H1 (cell line): ENCODE results near the gene PIGS. TPM values are rescaled to one million over a fixed set of nuclear protein-coding genes. Genes with fewer than 3 reads are reported as not detected.

Experiments used
- CTCF ChIA-PET: fragments of 300-600 bp; sonication (Branson Sonifier 250); formaldehyde crosslinking; loops from one replicate; lab custom pipeline; 2021; ENCODE audit not compliant: partially characterized antibody; lab: Charles Lee
- POLR2A ChIA-PET: fragments of 300-600 bp; sonication (Branson Sonifier 250); formaldehyde crosslinking; loops from one replicate; lab custom pipeline; 2021; ENCODE audit warnings: inconsistent platforms; ENCODE audit not compliant: partially characterized antibody; lab: Charles Lee
- DNase-seq, 2 experiments: peaks; one replicate each; pipeline versions ENCODE4 v3.0.0 to v3.0.0-alpha.2; 2010 to 2022; ENCODE audit warnings: low spot score in 2 of 2, low read depth in 1 of 2, mixed read lengths in 1 of 2
- FAIRE-seq: peaks from 2 replicates; lab custom pipeline; 2011; peaks lifted over from hg19 to GRCh38; lab: Jason Lieb, UNC
- H2AFZ ChIP-seq: 2 replicates; pipeline ENCODE4 v1.8.1; 2012; ENCODE audit warnings: low read length, inconsistent platforms
- H2AK5ac ChIP-seq: 2 replicates; pipeline ENCODE4 v1.6.1; 2013; ENCODE audit warnings: low read depth, low read length
- H2BK120ac ChIP-seq: replicated peaks from 2 replicates; pipeline ENCODE3; 2013; ENCODE audit warnings: low read depth, low read length, inconsistent platforms
- H2BK12ac ChIP-seq: 2 replicates; pipeline ENCODE4 v1.6.1; 2013; ENCODE audit warnings: low read depth, low read length
- H2BK15ac ChIP-seq: 2 replicates; pipeline ENCODE4 v1.6.1; 2013; ENCODE audit warnings: low read length
- H2BK20ac ChIP-seq: 2 replicates; pipeline ENCODE4 v1.6.1; 2013; ENCODE audit warnings: low read length
- H2BK5ac ChIP-seq: 2 replicates; pipeline ENCODE4 v1.6.1; 2013; ENCODE audit warnings: low read depth, low read length
- H3K14ac ChIP-seq: 2 replicates; pipeline ENCODE4 v1.6.1; 2013; ENCODE audit warnings: inconsistent platforms; ENCODE audit not compliant: insufficient read length
- H3K18ac ChIP-seq: 2 replicates; pipeline ENCODE4 v1.6.1; 2013; ENCODE audit warnings: low read length; ENCODE audit errors: extremely low read depth
- H3K23ac ChIP-seq: 2 replicates; pipeline ENCODE4 v1.6.1; 2013; ENCODE audit warnings: inconsistent platforms; ENCODE audit not compliant: insufficient read length
- H3K23me2 ChIP-seq: 2 replicates; pipeline ENCODE4 v1.6.1; 2013; ENCODE audit warnings: low read depth, low read length
- H3K27ac ChIP-seq: 2 replicates; pipeline ENCODE4 v1.6.1; 2011; ENCODE audit warnings: low read depth, low read length, inconsistent platforms
- H3K27me3 ChIP-seq, 4 experiments: replicated peaks in 1 of 4; 1 replicate in 1 of 4; 2 replicates in 3 of 4; pipeline versions ENCODE4 v1.6.1 to v1.8.1; 2011 to 2013; ENCODE audit warnings: low read length in 3 of 4, mild to moderate bottlenecking in 3 of 4, inconsistent platforms in 2 of 4, mixed read lengths in 2 of 4, moderate library complexity in 1 of 4; ENCODE audit not compliant: control insufficient read depth in 3 of 4, insufficient read depth in 3 of 4; ENCODE audit errors: extremely low read depth in 1 of 4
- H3K36me3 ChIP-seq, 4 experiments: 2 replicates each; pipeline versions ENCODE4 v1.6.1 to v1.8.1; 2011 to 2013; ENCODE audit warnings: mild to moderate bottlenecking in 4 of 4, low read length in 3 of 4, moderate library complexity in 2 of 4, control low read depth in 1 of 4, inconsistent platforms in 1 of 4; ENCODE audit not compliant: insufficient read depth in 4 of 4, control insufficient read depth in 2 of 4
- H3K4ac ChIP-seq: replicated peaks from 2 replicates; pipeline ENCODE3; 2013; ENCODE audit warnings: low read length, low read depth, mixed read lengths, inconsistent platforms; ENCODE audit not compliant: insufficient read length
- H3K4me1 ChIP-seq, 4 experiments: replicated peaks in 1 of 4; 1 replicate in 1 of 4; 2 replicates in 3 of 4; pipeline versions ENCODE4 v1.6.1 to v1.8.1; 2011 to 2013; ENCODE audit warnings: low read length in 3 of 4, inconsistent platforms in 2 of 4, mixed read lengths in 1 of 4; ENCODE audit not compliant: insufficient read depth in 4 of 4, control insufficient read depth in 3 of 4
- H3K4me2 ChIP-seq, 2 experiments: 2 replicates each; pipeline versions ENCODE4 v1.6.1 to v1.8.1; 2011 to 2013; ENCODE audit warnings: low read depth in 2 of 2, low read length in 2 of 2, control low read depth in 1 of 2, inconsistent platforms in 1 of 2, mild to moderate bottlenecking in 1 of 2; ENCODE audit not compliant: insufficient read depth in 1 of 2
- H3K4me3 ChIP-seq, 4 experiments: fragments of 200-600, 300-600 bp in 1 of 4; sonication (generic), shearing (Covaris generic), sonication (Bioruptor Twin) in 1 of 4; 2 replicates each; pipeline versions ENCODE4 v1.5.1 to v1.8.1; 2011 to 2016; ENCODE audit warnings: low read length in 4 of 4, low read depth in 3 of 4, control low read depth in 2 of 4, inconsistent platforms in 2 of 4, mild to moderate bottlenecking in 2 of 4, mixed read lengths in 1 of 4, moderate library complexity in 1 of 4; ENCODE audit not compliant: insufficient read depth in 2 of 4; ENCODE audit errors: extremely low read depth in 1 of 4
- H3K56ac ChIP-seq: replicated peaks from 2 replicates; pipeline ENCODE3; 2013; ENCODE audit warnings: low read depth, mild to moderate bottlenecking, mixed read lengths, low read length, inconsistent platforms; ENCODE audit not compliant: insufficient read length
- H3K79me1 ChIP-seq: 2 replicates; pipeline ENCODE4 v1.6.1; 2013; ENCODE audit warnings: low read depth, low read length, control low read depth
- H3K79me2 ChIP-seq, 2 experiments: 2 replicates each; pipeline versions ENCODE4 v1.6.1 to v1.8.1; 2012 to 2013; ENCODE audit warnings: low read length in 2 of 2, mild to moderate bottlenecking in 2 of 2, inconsistent platforms in 1 of 2; ENCODE audit not compliant: insufficient read depth in 2 of 2, control insufficient read depth in 1 of 2
- H3K9ac ChIP-seq, 4 experiments: replicated peaks in 1 of 4; 1 replicate in 1 of 4; 2 replicates in 3 of 4; pipeline versions ENCODE4 v1.6.1 to v1.8.1; 2011 to 2013; ENCODE audit warnings: low read depth in 3 of 4, low read length in 3 of 4, control low read depth in 2 of 4, mild to moderate bottlenecking in 2 of 4, moderate library complexity in 2 of 4, inconsistent platforms in 1 of 4; ENCODE audit errors: extremely low read depth in 1 of 4
- H3K9me3 ChIP-seq, 2 experiments: 2 replicates each; pipeline versions ENCODE4 v1.6.1 to v1.8.1; 2012 to 2013; ENCODE audit warnings: mild to moderate bottlenecking in 2 of 2, moderate library complexity in 2 of 2, control low read depth in 1 of 2, inconsistent platforms in 1 of 2, low read depth in 1 of 2, low read length in 1 of 2, mixed read lengths in 1 of 2; ENCODE audit not compliant: insufficient read depth in 2 of 2
- H4K20me1 ChIP-seq, 2 experiments: replicated peaks in 1 of 2; 2 replicates each; pipeline versions ENCODE3 to v1.8.1; 2011 to 2013; ENCODE audit warnings: inconsistent platforms in 2 of 2, low read length in 2 of 2, mild to moderate bottlenecking in 1 of 2; ENCODE audit not compliant: insufficient read depth in 2 of 2, control insufficient read depth in 1 of 2
- H4K5ac ChIP-seq: 2 replicates; pipeline ENCODE4 v1.6.1; 2013; ENCODE audit warnings: low read length, low read depth, mixed read lengths, inconsistent platforms; ENCODE audit not compliant: insufficient read length
- H4K8ac ChIP-seq: 2 replicates; pipeline ENCODE4 v1.8.0; 2013; ENCODE audit warnings: mild to moderate bottlenecking, moderate library complexity, low read length, inconsistent platforms; ENCODE audit not compliant: insufficient read depth; ENCODE audit errors: extremely low read depth
- H4K91ac ChIP-seq: replicated peaks from 2 replicates; pipeline ENCODE3; 2013; ENCODE audit warnings: low read length, mixed read lengths, inconsistent platforms; ENCODE audit not compliant: insufficient read length
- SIX5 ChIP-seq: IDR thresholded peaks from 2 replicates; pipeline ENCODE4 v1.6.1; 2011; ENCODE audit warnings: mild to moderate bottlenecking, low read depth, low read length
- TAF1 ChIP-seq: IDR thresholded peaks from 2 replicates; pipeline ENCODE4 v1.6.1; 2011; ENCODE audit warnings: mild to moderate bottlenecking, low read depth, low read length
- WGBS, 2 experiments: shearing (Covaris generic) in 1 of 2; methylation state at CpG; one replicate each; pipeline versions ENCODE4 v1.1.6 to v1.1.7; 2013 to 2015; ENCODE audit warnings: low lambda C conversion rate in 2 of 2, mixed read lengths in 2 of 2, inconsistent platforms in 1 of 2, low coverage in 1 of 2, missing lambda C conversion rate in 1 of 2; ENCODE audit not compliant: insufficient replicate concordance in 2 of 2, insufficient coverage in 1 of 2, insufficient read length in 1 of 2; ENCODE audit errors: extremely low coverage in 1 of 2, missing lambda C conversion rate in 1 of 2; 5-methylcytosine and 5-hydroxymethylcytosine counted together
- polyA plus RNA-seq, 7 experiments: library from polyadenylated mRNA; depleted of rRNA in 3 of 7; stranded (reverse) in 5 of 7; unstranded in 2 of 7; fragments of >200 nt in 5 of 7; fragments of 200-250 nt in 2 of 7; gene quantifications; 1 replicate in 5 of 7; 2 replicates in 1 of 7; 4 replicates in 1 of 7; pipeline versions ENCODE4 v1.2.1 to v1.2.3, GENCODE V29; 2011 to 2013; ENCODE audit warnings: missing spikeins in 2 of 7, mixed read lengths in 2 of 7
- total RNA-seq: library from RNA; stranded (reverse); fragmentation: NEBNext Ultra II Directional; extraction: Animal tissue kit (Norgen Biotek cat#: 25700); gene quantifications from 2 replicates; pipeline ENCODE4 v1.2.1, GENCODE V29; 2021

The PIGS gene
- total and polyA plus RNA-seq, 2 of the 8 experiments (the other 6 are each of a cell fraction or from before 2014, with no cell fraction given) = 44.3 to 50.6 TPM

DNA sequence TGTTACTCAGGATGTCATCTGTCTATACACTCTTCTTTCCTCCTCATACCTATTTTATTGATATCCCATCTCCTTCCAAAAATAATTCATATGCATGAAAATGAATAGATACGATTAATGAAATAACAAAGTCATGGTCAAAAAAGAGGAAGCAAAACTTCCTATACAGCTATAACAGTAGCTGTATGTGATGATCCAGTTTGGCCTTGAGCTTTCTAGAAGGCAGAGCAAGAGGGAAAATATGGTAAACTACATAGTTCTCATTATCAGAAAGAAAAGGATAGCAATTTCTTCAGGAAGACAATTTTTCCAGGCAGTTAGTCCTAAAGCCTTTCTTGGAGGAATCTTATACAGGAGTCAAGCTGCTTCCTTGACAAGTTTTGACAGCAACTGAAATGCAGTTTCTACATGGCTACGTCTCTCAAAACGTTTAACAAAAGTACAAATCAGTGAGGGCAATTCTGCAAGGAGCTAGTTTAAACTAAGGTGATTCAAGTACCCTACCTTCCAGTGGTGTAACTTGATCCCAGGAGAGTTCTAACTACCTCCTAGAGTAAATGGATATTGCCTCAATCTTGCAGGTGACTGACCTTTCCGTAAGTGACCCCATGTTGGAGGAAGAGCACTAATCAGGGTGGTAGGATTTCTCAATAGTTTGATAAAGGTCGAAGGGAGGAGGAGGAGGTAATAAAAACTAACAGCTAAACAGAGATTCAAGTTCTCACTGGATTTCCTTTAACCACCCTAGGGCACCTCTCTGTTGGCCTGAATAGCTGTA, 26.5 kb upstream of the PIGS start:
- H2BK20ac ChIP-seq = no peak overlapping the region
- TF ChIP-seq TAF1 = no peak
- no peak for TF ChIP-seq SIX5

More for the DNA sequence above, 26.5 kb upstream of the PIGS start:
- Histone ChIP-seq H4K91ac (no peak overlapping the region), H2BK15ac (no peak overlapping the region), H3K4me1 (peaks cover 0 to 4% (median 0%) of the 10 kb centered on the region in 4 experiments; a peak in 2 of 7 replicates), H3K79me2 (peaks cover 0 to 16% of the 10 kb centered on the region in 2 experiments; a peak in 2 of 4 replicates), H3K18ac (no peak overlapping the region), H2AFZ (no peak overlapping the region), H4K20me1 (no peaks in the 10 kb centered on the region), H3K36me3 (peaks cover 4 to 13% (median 8%) of the 10 kb centered on the region in 4 experiments; a peak in 7 of 8 replicates), H2BK12ac (no peak overlapping the region), H3K56ac (no peak overlapping the region), H3K23me2 (peaks cover 9% of the 10 kb centered on the region; the same call in 1 of the 2 replicates), H2AK5ac (no peak overlapping the region), H2BK5ac (no peak overlapping the region), H3K23ac (no peak overlapping the region), H3K27ac (peak overlapping the region; percentile 93; the same call in 1 of the 2 replicates), H2BK120ac (no peak overlapping the region), H3K9me3 (no peaks in the 10 kb centered on the region), H3K4ac (no peak overlapping the region), H3K79me1 (no peaks in the 10 kb centered on the region; the same call in 1 of the 2 replicates), H3K9ac (peak overlapping the region in 3 of 4 experiments; percentile 84 to 94 (median 91); a peak in 6 of 7 replicates), H4K5ac (no peak overlapping the region), H3K4me2 (peak overlapping the region; percentile 86 to 96), H3K4me3 (peak overlapping the region; percentile 78 to 93 (median 92)), H3K27me3 (no peaks in the 10 kb centered on the region; a peak in 1 of 7 replicates), H3K14ac (no peak overlapping the region), H4K8ac (no peak overlapping the region)
- no peak for FAIRE-seq
- ChIA-PET POLR2A (interaction anchor here (0.7 to 7.5 kb wide), 18 partner anchors 10 to 147 kb away, joined by 3 to 83 read pairs (median 5); partner anchors contain the start of genes ALDOC, PIGS, PROCA1 and RPL23A), CTCF (interaction anchor here (1.2 to 5.6 kb wide), 4 partner anchors 15 to 47 kb away, joined by 4 to 45 read pairs (median 4); partner anchors contain the start of genes ALDOC, BLTP2 and RSKR)
- no peak for DNase-seq
- WGBS, 2 experiments = 65% methylated on average over 5 of the region's 5 CpGs; no CpG with 5 or more reads in 1 of the 2 experiments
